A204.1 (cell line): Measurements from ENCODE around the gene LDLR.
"Not testable (repeated sequence)": the region's sequence is repeated elsewhere in the genome, so short reads cannot be mapped to it uniquely, and the experiment has no call there.

Source experiments
- FAIRE-seq: peaks from 2 replicates; lab custom pipeline; 2012; peaks lifted over from hg19 to GRCh38; lab: Jason Lieb, UNC

The LDLR gene

GRCh38 chr19:11073568-11073967 lies 15.7 kb upstream of the LDLR start:
- no peak for FAIRE-seq

DNA sequence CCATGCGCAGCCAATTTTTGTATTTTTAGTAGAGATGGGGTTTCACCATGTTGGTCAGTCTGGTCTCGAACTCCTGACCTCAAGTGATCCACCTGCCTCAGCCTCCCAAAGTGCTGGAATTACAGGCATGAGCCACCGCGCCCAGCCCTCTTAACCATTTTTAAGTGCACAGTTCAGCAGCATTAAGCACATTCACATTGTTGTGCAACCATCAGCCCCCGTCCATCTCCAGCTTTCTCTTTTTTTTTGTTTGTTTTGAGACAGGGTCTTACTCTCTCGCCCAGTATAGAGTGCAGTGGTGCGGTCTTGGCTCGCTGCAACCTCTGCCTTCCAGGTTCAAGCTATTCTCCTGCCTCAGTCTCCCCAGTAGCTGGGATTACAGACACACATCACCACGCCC lies 12.5 kb upstream of the LDLR start:
- FAIRE-seq = not testable (repeated sequence)

GRCh38 chr19:11078893-11079292 lies 10.4 kb upstream of the LDLR start:
- no peak for FAIRE-seq

DNA sequence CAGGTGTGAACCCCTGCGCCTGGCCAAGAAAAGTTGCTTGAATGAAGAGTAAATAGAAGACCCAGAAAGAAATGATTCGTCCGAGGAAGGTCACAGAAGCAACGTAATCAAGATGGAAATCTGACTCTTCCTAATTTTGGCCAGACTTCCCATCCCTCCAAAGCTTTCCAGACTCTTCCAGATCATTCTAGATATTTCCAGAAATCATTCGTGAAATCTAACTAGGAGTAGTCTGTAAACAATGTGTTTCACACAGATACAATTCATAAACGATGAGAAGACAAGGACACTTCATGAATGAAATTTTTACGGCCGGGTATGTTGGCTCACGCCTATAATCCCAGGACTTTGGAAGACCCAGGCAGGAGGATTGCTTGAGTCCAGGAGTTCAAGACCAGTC lies 9.3 kb upstream of the LDLR start:
- no peak for FAIRE-seq

- no peak for FAIRE-seq
These were observed 1.3 kb upstream of the LDLR start for GRCh38 chr19:11087870-11088505.

DNA sequence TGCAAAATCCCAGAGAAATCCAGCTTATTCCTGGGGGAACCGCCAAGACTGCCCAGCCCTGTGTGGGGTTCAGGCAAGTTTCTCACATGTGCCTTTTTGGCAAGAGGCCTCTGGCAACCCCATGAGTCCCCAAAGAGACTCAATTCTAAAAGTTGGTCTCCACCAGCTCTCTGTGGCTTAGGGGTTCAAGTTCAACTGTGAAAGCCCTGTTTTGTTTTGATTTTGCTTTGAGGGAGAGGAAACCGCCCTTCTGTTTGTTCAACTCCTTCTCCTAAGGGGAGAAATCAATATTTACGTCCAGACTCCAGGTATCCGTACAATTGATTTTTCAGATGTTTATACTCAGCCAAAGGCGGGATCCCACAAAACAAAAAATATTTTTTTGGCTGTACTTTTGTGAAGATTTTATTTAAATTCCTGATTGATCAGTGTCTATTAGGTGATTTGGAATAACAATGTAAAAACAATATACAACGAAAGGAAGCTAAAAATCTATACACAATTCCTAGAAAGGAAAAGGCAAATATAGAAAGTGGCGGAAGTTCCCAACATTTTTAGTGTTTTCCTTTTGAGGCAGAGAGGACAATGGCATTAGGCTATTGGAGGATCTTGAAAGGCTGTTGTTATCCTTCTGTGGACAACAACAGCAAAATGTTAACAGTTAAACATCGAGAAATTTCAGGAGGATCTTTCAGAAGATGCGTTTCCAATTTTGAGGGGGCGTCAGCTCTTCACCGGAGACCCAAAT lies 583 bp upstream of the LDLR start:
- FAIRE-seq = no peak

- not testable (repeated sequence) for FAIRE-seq
These were observed 676 bp downstream of the LDLR start for GRCh38 chr19:11090014-11090263.

DNA sequence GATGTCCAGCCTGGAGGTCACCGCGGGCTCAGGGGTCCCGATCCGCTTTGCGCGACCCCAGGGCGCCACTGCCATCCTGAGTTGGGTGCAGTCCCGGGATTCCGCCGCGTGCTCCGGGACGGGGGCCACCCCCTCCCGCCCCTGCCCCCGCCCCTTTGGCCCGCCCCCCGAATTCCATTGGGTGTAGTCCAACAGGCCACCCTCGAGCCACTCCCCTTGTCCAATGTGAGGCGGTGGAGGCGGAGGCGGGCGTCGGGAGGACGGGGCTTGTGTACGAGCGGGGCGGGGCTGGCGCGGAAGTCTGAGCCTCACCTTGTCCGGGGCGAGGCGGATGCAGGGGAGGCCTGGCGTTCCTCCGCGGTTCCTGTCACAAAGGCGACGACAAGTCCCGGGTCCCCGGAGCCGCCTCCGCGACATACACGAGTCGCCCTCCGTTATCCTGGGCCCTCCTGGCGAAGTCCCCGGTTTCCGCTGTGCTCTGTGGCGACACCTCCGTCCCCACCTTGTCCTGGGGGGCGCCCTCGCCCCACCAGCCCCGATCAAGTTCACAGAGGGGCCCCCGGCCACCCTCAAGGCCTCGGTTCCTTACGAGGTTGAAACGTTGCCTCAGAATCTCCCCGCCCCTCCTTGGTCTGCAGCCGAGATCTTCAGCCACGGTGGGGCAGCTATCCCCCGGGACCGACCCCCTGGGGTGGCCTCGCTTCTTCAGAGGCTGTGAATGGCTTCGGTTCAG lies 1.2 kb downstream of the LDLR start:
- no peak for FAIRE-seq

- FAIRE-seq = no peak
These were observed 1.9 kb downstream of the LDLR start for GRCh38 chr19:11090997-11091702.

DNA sequence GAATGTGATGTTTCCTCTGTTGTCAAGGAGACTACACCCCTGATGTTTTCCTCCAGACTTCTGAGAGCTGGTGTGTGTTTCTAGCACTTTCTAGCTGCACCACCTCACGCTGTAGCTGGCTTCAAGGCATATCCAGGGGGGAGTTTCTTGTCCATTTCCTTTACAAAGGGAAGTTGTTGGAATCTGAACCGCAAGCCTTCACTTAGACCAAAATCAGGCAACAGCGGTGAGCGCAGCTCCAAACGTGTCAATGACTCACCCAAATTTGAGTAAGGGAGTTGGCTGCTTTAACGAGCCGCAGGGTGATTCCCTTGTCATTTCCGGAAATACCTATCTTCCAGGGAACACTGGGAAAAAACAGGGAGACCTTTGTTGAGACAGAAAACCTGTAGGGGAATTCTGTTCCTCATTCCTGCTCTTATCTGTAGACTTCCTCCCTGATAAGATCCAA lies 2.5 kb downstream of the LDLR start:
- no peak for FAIRE-seq

GRCh38 chr19:11092181-11092538 lies 2.9 kb downstream of the LDLR start:
- no peak for FAIRE-seq

DNA sequence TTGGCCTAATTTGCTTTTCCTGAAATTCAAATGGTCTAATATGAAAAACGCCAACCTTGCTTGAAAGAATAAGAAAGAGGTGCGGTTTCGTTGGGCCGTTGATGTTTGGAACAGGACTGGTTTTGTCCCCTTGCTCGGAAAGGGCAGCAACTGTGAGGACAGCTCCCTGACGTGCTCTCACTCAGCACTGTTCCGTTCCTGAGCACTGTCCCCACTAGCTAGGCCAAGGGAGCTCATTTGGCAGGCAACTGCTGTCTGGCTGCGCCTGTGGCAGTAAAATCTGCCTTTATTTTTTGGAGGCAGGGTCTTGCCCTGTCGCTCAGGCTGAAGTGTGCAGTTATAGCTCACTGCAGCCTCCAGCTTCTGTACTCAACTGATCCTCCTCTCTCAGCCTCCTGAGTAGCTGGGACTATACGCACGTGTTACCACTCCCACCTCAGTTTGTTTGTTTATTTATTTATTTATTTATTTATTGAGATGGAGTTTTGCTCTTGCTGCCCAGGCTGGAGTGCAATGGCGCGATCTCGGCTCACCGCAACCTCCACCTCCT lies 4.5 kb downstream of the LDLR start:
- no peak for FAIRE-seq

GRCh38 chr19:11094520-11094894 lies 5.2 kb downstream of the LDLR start:
- no peak for FAIRE-seq

DNA sequence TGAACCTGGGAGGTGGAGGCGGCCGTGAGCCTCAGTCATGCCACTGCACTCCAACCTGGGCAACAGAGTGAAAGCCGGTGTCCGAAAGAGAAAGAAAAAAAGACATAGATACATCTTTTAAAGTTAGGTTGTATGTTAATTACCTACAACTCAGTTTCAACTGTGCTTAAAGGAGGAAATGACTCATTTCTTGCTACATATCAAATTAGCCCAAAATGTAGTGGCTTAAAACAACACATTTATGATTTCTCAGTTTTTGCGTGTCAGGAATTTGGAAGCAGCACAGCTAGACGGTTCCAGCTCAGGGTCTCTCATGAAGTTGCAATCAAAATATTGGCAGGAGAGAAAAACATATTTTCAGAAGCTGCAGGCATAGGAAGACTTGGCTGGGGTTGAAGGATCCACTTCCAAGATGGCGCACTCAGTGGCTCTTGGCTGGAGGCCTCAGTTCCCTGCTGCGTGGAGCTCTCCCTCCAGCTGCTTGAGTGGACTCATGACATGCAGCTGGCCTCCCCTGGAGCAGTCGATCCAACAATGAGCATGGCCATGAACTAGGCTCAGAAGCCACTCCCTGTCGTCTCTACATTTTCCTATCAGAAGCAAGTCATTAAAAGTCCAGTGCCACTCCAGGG lies 7.1 kb downstream of the LDLR start:
- peak; percentile 96 for FAIRE-seq

- not testable (repeated sequence) for FAIRE-seq
These were observed 8.1 kb downstream of the LDLR start for GRCh38 chr19:11097367-11097766.

- no peak for FAIRE-seq
These were observed 9.1 kb downstream of the LDLR start for GRCh38 chr19:11098327-11098726.

GRCh38 chr19:11098861-11099260 lies 9.6 kb downstream of the LDLR start:
- FAIRE-seq = no peak

DNA sequence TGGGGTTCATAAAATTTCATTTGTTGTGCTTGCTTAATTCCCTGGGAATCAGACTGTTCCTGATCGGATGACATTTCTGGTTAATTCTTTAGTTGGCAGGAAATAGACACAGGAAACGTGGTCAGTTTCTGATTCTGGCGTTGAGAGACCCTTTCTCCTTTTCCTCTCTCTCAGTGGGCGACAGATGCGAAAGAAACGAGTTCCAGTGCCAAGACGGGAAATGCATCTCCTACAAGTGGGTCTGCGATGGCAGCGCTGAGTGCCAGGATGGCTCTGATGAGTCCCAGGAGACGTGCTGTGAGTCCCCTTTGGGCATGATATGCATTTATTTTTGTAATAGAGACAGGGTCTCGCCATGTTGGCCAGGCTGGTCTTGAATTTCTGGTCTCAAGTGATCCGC lies 10.8 kb downstream of the LDLR start:
- no peak for FAIRE-seq

- no peak for FAIRE-seq
These were observed 11.8 kb downstream of the LDLR start for GRCh38 chr19:11101057-11101456.

DNA sequence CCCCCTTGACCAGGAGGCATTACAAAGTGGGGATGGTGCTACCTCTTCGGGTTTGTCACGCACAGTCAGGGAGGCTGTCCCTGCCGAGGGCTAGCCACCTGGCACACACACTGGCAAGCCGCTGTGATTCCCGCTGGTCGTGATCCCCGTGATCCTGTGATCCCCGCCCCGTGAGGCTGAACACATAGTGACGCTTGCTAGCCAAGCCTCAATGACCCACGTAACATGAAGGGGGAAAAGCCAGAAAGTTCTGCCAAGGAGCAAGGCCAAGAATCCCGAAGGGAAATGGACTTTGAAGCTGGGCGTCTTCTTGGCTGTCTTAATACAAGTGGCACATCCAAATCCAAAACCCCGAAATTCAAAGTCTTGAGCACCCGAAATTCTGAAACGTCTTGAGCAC lies 13.7 kb downstream of the LDLR start:
- FAIRE-seq = no peak

- not testable (repeated sequence) for FAIRE-seq
These were observed 14.4 kb downstream of the LDLR start for GRCh38 chr19:11103667-11104066.

- no peak for FAIRE-seq
These were observed 15.9 kb downstream of the LDLR start for GRCh38 chr19:11105014-11105636.
